GM12878 (cell line): ENCODE measurements around the gene BEST4. TPM values are rescaled to one million over a fixed set of nuclear protein-coding genes. Genes with fewer than 3 reads are reported as not detected.

Experiments used
- BACH1 ChIP-seq: fragments of 450-650 bp; IDR thresholded peaks from 2 replicates; pipeline ENCODE4 v1.6.1; 2017; ENCODE audit warnings: mild to moderate bottlenecking, borderline replicate concordance
- CEBPB ChIP-seq, 2 experiments: fragments of 150-350 bp in 1 of 2; IDR thresholded peaks; 2 replicates each; pipeline ENCODE4 v1.6.1; 2012 to 2014; ENCODE audit warnings: low read depth in 2 of 2, low read length in 2 of 2, borderline replicate concordance in 1 of 2, inconsistent platforms in 1 of 2
- CTCF ChIP-seq, 3 experiments: IDR thresholded peaks in 2 of 3; conservative IDR thresholded peaks in 1 of 3; 2 replicates each; pipeline ENCODE4 v1.5.1; 2011; ENCODE audit warnings: low read depth in 3 of 3, low read length in 3 of 3, mild to moderate bottlenecking in 3 of 3, control low read depth in 2 of 3, moderate library complexity in 2 of 3, inconsistent platforms in 1 of 3, mixed read lengths in 1 of 3; ENCODE audit not compliant: control insufficient read depth in 2 of 3, insufficient read depth in 1 of 3; ENCODE audit errors: extremely low read depth in 1 of 3
- KAT2A ChIP-seq: conservative IDR thresholded peaks from 2 replicates; pipeline ENCODE4 v1.6.1; 2011; ENCODE audit warnings: low read depth, low read length; ENCODE audit not compliant: control insufficient read depth
- KDM1A ChIP-seq: fragments of 200-600 bp; sonication (generic); IDR thresholded peaks from 2 replicates; pipeline ENCODE4 v1.6.1; 2016; ENCODE audit warnings: borderline replicate concordance
- MLLT1 ChIP-seq: fragments of 450-650 bp; IDR thresholded peaks from 2 replicates; pipeline ENCODE4 v1.6.1; 2016; ENCODE audit warnings: mild to moderate bottlenecking
- NFIC ChIP-seq: IDR thresholded peaks from 2 replicates; pipeline ENCODE4 v1.6.1; 2012; ENCODE audit warnings: low read depth, mild to moderate bottlenecking, inconsistent platforms, low read length, moderate library complexity
- NKRF ChIP-seq: fragments of 450-650 bp; conservative IDR thresholded peaks from 2 replicates; pipeline ENCODE4 v1.6.1; 2017; ENCODE audit warnings: mild to moderate bottlenecking, moderate library complexity
- PKNOX1 ChIP-seq: fragments of 450-650 bp; IDR thresholded peaks from 2 replicates; pipeline ENCODE4 v1.6.1; 2016; ENCODE audit warnings: mild to moderate bottlenecking
- PML ChIP-seq: IDR thresholded peaks from 2 replicates; pipeline ENCODE4 v1.6.1; 2012; ENCODE audit warnings: low read length, inconsistent platforms
- POLR2AphosphoS2 ChIP-seq: IDR thresholded peaks from 2 replicates; pipeline ENCODE4 v1.6.1; 2011; ENCODE audit warnings: low read depth, mild to moderate bottlenecking, low read length, improper control_type of control experiment, moderate library complexity
- POU2F2 ChIP-seq: IDR thresholded peaks from 3 replicates; pipeline ENCODE4 v1.6.1; 2011; ENCODE audit warnings: low read depth, mild to moderate bottlenecking, low read length, borderline replicate concordance
- RELA ChIP-seq: fragments of 450-650 bp; IDR thresholded peaks from 2 replicates; pipeline ENCODE4 v1.8.0; 2014; ENCODE audit warnings: borderline replicate concordance; ENCODE audit not compliant: partially characterized antibody
- RELB ChIP-seq: fragments of 450-650 bp; IDR thresholded peaks from 2 replicates; pipeline ENCODE4 v1.6.1; 2017; ENCODE audit warnings: low read depth, mild to moderate bottlenecking, moderate library complexity
- RUNX3 ChIP-seq: IDR thresholded peaks from 2 replicates; pipeline ENCODE4 v1.6.1; 2012; ENCODE audit warnings: low read length, inconsistent platforms
- SIN3A ChIP-seq: IDR thresholded peaks from 2 replicates; pipeline ENCODE4 v1.6.1; 2012; ENCODE audit warnings: low read depth, low read length, improper control_type of control experiment
- USF1 ChIP-seq: IDR thresholded peaks from 2 replicates; pipeline ENCODE4 v1.6.1; 2011; ENCODE audit warnings: borderline replicate concordance, low read depth, mild to moderate bottlenecking, moderate library complexity, mixed read lengths, low read length; ENCODE audit not compliant: insufficient read depth; ENCODE audit errors: extremely low read length
- WRNIP1 ChIP-seq: IDR thresholded peaks from 2 replicates; pipeline ENCODE4 v1.6.1; 2011; ENCODE audit warnings: low read depth, low read length, improper control_type of control experiment, borderline replicate concordance
- ZZZ3 ChIP-seq: IDR thresholded peaks from 2 replicates; pipeline ENCODE4 v1.6.1; 2011; ENCODE audit warnings: low read depth; ENCODE audit not compliant: control insufficient read depth, insufficient read length
- polyA plus RNA-seq, 11 experiments: library from polyadenylated mRNA; depleted of rRNA in 4 of 11; unstranded in 6 of 11; stranded (reverse) in 5 of 11; fragments of >200 nt; fragmentation: Nextera tagmentation in 4 of 11; fragmentation: Illumina TruSeq in 1 of 11; extraction: Ambion mirVana in 4 of 11; extraction: Trizol in 1 of 11; gene quantifications; 1 replicate in 1 of 11; 2 replicates in 10 of 11; pipeline versions ENCODE4 v1.2.1 to v1.2.3, GENCODE V29; 2011 to 2016; ENCODE audit warnings: inconsistent platforms in 2 of 11, missing spikeins in 2 of 11, low read depth in 1 of 11
- total RNA-seq, 4 experiments: library from RNA; depleted of rRNA in 3 of 4; stranded (reverse); fragments of >200 nt in 3 of 4; fragmentation: Illumina TruSeq in 1 of 4; extraction: Trizol in 1 of 4; gene quantifications; 2 replicates each; pipeline versions ENCODE4 v1.2.1 to v1.2.3, GENCODE V29; 2013 to 2021

Gene BEST4
- total and polyA plus RNA-seq, 10 of the 15 experiments (the other 5 are each of a cell fraction or from before 2014, with no cell fraction given) = 0.06 to 1.3 (median 0.42) TPM

- TF ChIP-seq NKRF (peak; percentile 79), USF1 (peak; percentile 14), MLLT1 (peak; percentile 90), KDM1A (no peak), POLR2AphosphoS2 (peak; percentile 97), RUNX3 (peak; percentile 99), CTCF (IDR thresholded peaks at IDR 0.05 in 2 of 3, conservative IDR thresholded peaks at IDR 0.05 in 1 of 3; ENCODE audit: control insufficient read depth in 2 of 3, extremely low read depth in 1 of 3, insufficient read depth in 1 of 3, low read depth in 3 of 3, low read length in 3 of 3) (no peak), KAT2A (no peak), CEBPB (IDR thresholded peaks at IDR 0.05; ENCODE audit: borderline replicate concordance in 1 of 2, low read depth in 2 of 2, low read length in 2 of 2) (no peak), BACH1 (peak; percentile 81), ZZZ3 (no peak), SIN3A (peak; percentile 87), POU2F2 (peak; percentile 97), PML (peak; percentile 99), RELB (peak; percentile 90), RELA (no peak), WRNIP1 (no peak), PKNOX1 (peak; percentile 28; the same call in 1 of the 2 replicates), NFIC (peak; percentile 47; the same call in 1 of the 2 replicates)
Measured at GRCh38 chr1:44775078-44775929, 12.7 kb downstream of the BEST4 start, which contains the start of gene RPS8 (continued).
